A204.1 (cell line): ENCODE measurements around the gene TWIST2.

ENCODE experiments used
- FAIRE-seq: peaks from 2 replicates; lab custom pipeline; 2012; peaks lifted over from hg19 to GRCh38; lab: Jason Lieb, UNC

TWIST2 gene

DNA sequence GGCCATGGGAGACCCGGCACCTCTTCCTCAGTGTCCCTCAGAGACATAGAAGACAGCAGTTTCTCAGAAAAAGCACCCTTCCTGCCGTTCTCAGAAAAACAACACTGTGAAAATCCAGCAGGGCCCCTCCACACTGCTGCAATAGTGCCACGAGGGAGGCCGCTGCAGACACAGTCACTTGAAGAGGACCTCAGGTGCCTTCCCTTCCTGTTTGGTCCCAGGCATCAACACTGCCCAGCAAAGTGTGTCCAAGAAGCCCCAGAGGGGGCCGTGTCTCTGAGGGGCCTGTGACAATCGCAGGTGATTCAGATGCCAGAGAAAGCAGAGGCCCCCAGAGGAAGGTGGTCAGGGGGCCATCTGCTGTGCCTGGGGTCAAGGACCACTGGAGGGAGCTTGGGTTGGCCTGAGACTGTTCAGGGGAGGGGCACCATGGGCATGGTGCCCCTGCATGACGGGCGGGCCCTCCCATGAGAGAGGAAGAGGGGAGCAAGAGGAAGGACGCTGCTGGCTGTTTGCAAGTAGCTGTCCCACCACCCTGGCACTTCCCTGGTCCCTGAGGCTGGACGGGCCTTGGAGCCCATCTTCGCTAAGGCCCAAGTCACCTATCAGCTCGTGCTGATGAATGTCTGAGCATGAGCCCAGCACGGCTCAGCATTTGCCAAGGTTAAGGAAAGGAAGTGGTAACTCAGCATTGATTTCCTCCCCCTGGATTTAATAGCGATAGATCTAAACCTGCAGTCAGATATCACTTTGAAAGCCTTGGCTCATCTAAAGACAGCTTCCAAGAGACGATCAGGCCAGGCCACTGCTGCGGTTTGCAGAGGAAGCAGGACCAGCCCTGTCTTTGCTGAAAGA lies 9.1 kb downstream of the TWIST2 start:
- FAIRE-seq = no peak

DNA sequence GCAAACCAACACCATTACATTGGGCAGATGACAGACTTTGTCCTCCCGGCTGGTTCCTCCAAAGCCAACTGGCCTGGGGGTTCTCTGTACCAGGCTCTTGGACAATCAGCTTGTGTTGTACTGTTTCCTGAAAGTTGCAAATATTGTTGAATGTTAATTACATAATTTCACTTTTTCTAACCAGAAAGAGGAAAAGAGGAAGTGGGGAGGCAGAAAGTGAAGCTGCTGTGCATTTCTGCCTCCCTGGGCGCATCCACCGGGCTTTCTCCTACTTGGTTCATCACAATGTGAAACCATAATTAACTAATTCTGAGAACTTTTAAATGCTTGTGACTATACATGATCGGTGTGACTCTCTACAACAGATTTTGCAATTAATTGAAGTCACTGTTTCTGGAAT lies 10.1 kb downstream of the TWIST2 start:
- no peak for FAIRE-seq

DNA sequence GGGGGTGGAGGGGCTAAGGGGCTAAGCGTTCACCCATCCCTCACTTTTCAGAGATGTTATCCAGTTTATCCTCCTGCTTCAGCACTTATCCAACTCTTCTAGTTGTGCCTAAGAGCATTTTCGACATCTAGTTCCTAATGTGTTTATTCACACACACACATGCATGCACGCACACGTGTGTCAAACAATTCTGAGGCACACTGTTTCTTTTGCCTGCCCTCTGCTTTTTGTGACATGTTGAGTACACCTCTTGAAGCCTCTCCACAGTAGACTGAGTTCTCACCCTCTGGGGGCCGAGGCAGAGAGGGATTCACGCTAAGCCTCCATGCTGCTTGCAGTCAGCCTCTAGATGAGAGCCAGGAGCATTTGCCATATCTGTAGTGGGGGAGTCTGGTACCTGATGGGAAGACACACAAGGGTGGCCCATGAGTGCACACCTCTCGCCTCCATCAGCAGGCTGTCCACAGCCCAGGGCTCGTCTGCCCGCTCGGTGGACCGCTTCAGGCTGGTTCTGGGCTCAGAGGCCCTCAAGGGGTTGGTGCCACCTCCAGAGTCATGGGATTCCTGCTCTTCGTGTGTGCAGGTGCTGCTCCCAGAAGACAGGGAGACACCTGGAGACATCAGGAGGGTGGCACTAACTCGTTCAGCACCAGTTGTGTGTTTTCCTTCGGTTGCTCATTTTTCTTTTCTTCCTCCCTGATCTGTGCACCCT lies 11.9 kb downstream of the TWIST2 start:
- no peak for FAIRE-seq

DNA sequence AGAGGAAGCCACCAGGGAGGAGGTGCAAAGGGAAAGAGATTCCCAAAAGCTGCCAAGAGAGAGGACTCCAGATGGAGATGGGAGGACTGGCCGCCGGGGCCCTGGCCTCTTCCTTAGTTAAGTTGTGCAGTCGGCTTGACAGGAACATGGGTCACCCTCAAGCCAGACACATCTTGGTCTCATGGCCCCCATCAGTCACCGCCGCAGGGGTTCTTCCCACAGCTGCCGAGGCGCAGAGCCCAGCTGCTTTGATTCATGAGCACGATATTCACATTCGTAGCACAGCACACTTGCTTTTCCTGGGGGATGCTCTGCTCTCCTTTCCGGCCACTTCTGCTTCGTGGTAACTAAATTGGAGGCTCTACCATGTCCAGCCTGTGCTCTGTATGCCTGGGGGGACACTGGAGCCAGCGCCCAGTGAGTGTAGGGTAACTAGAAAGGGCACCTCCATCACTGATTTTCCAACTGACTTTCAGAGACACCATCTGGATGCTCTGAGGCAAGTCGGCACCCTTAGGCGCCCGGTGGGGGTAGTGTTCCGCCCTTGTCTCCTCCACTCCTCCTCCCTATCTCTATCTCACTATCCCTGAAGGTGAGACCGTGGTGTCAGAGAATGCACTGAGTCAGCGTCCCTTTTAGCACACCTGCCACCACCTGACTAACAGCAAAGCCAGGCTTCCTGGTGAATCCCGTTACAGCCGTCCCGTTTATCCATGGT lies 13.3 kb downstream of the TWIST2 start:
- no peak for FAIRE-seq

DNA sequence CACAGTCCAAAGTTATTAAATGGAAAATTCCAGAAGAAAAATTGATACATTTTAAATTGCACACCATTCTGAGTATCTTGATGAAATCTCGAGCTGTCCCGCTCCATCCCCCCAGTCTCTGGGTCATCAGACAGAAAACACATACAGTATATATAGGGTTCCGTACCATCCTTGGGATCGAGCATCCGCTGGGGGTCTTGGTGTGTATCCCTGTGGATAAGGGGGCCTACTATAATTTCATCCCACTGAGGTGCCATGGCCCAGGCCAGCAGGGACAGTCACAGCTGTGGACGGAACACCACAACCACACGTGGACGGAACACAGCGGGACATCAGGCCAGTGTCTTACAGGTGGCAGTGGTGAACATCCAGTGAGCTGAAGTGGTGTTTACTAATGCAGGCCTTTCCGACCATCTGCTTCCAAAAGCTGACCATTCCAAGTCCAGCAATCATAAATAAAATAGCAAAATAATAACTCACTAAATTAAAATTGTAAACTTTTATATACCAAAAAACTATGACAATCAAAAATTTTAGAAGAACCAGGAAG lies 14.0 kb downstream of the TWIST2 start:
- FAIRE-seq = no peak

DNA sequence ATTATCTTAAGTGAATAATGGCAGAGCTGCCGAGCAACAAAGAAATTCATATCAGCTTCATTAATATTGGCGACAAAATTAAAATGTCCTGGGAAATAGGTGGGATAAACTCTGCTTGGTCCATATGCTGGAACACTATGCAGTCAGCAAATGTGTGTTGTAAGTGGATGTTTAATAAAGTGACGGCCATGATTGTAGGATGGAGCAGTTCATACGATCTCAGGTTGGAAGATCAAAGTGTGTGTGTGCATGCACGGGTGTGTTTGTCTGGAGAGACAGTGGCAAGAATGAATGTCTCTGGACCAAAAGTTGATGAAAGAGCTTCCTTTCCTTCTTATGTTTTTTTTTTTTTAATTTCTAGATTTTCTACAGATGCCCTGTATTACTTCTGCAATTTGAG lies 14.8 kb downstream of the TWIST2 start:
- no peak for FAIRE-seq

DNA sequence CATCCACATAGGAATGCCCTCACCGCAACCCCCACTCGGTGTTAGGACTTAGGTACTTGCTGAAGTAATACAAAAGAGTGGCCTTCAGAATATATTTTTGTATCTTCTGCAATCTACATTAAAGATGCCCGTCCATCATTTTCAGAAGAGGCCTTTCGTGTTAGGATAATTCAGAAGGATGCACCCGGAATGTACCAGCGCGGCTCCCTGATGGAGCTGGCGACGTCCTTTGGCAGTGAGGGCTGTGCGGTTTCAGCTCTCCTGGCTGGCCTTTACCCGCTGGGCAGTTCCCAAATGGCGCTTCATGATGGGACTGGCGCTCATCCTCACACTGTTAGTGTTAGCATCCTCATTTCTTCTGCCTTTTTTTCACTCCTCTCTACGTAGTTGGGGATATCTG lies 15.3 kb downstream of the TWIST2 start:
- FAIRE-seq = no peak

DNA sequence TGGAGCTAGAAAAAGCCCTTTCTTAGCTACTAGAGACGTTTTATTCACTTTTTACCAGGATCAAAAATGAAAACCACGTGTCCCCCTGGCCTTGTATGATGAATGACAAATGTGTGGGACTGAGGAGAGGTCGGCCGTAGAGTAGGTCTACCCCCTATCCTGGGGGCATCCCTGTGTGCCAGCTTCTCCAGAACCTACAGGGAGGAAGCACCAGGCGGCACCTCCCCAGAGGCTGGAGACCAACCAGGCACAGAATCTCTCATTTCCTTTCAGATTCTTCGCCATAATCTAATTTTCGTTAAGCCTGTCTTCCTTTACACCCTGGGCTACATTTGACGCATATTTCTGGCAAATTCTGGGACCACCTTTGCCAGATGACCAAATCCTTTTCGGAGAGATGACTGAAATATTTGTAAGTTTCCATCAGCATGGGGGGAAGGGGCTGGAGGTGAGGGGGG lies 15.9 kb downstream of the TWIST2 start:
- no peak for FAIRE-seq

DNA sequence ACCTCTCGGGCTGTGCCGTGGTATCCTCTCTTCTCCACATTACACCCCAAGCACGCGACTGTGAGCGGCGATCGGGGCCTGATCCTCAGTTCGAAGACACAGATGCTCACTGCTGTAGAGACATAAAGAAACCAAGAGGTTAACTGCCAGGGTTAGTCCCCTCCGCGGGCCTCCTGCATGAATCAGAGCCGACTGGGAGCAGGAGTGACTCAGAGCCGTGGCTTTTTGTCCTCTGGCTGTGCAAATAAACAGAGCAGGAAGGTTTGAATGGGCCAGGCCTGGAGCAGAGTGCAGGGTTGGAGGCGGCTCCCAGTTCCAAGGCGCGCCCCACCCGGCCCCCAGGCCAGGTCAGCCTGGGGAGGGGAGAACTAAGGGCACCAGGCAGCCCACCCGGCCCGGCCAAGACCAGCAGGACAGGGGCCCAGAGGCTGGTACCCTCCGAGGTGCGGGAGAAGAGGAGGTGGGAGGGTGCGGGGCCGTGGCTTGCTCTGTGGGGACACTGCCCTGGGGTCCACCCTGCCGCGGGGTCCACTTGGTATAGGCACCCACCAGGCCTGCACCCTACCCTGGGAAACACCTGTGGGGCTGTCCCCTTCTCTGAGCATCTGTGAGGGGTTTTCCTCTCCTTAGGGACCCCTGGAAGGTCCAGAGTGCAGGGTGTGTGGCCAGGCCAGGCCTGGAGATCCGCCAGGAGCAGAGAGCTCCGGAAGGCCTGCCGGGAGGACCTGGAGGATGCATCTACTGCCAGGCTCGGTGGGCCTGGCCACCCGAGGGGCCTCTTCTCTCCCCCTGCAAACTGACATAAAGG lies 16.5 kb downstream of the TWIST2 start:
- FAIRE-seq = peak; percentile 44

DNA sequence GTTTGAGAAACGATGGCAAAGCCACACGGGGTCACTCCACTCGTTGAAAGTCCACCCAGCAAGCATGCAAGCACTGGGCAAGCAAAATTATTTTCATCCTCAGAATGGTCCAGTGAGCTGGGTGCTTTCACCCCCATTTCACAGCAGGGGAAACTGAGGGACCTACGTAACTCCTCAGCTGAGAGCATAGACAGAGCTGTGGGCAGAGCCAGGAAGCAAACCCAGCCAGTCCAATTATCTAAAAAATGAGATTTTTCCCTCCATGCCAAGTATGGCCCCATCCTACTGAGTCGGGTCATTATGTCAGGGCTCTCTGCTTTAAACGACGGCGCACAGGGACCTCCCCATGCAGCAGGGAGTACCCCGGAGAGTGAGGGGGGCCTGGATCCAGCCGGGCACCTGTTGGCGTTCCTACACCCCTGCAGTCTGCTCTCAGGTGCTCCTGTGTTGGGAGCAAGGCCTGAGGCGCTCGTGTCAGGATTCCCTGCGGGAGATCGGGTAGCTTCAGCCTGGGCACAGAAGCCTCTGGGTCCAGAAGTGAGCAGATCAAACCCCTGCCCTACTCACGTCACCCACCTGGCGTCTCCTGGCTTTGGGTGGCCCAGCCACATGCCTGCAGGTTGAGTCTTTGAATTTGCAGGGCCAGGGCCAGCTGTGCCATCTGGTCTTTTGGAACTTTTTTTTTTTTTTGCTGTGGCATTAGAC lies 17.3 kb downstream of the TWIST2 start:
- no peak for FAIRE-seq

DNA sequence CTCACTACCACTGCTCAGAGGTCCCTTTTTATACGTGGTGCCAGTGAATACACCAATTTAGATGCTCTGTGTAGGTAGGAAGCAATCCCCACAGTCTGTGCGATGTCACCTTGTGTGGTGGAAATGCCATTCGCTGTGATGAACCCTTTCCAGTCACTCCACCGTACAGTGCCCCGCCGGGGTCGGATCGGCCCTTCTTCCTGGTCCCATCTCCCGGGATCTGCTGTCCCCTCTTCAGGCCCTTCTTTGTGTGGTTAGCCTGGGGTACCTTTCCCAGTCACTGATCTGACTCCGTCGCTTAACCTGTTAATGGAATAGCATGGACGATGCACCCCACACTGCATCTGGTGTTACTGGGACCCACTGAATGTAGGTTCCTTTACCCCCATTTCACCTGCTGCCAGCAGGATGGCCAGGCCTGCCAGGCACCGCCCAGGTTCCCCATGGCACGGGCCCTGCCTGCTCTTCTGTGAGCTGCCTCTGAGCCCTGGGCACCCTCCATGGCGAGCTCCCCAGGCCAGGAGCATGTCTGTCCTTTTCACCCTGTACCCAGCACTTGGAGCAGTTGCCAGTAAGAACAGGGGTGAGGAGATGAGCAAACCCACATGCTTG lies 18.0 kb downstream of the TWIST2 start:
- FAIRE-seq = no peak

DNA sequence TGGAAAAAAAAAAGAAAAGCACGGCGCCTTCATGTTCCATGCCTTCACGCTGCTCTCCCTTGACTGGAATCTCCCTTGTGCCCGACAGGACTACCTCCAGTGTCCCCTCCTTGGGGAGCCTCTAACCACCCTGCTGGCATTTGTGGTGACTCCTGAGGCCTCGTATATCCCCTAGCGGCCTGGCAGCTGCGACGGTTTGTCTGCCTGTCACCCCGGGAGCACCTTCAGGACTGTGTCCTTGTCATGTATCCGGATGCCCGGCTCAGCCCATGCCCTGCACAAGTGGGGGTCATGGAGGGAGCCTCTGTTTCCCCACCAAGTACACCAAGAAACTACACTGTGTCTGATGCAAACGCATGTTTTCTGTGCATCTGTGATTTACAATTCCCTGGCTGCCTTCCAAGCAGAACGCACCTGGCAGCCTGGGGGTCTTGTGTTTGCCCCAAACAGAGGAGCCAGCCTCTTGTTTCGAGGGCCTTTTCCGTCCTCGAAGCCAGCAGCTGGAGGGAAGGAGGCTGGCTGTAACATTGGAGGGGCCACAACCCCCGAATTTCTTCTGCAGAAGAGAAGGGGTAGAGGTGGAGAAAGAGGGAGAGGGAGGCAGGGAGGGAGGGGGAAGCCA lies 18.9 kb downstream of the TWIST2 start:
- FAIRE-seq = no peak

DNA sequence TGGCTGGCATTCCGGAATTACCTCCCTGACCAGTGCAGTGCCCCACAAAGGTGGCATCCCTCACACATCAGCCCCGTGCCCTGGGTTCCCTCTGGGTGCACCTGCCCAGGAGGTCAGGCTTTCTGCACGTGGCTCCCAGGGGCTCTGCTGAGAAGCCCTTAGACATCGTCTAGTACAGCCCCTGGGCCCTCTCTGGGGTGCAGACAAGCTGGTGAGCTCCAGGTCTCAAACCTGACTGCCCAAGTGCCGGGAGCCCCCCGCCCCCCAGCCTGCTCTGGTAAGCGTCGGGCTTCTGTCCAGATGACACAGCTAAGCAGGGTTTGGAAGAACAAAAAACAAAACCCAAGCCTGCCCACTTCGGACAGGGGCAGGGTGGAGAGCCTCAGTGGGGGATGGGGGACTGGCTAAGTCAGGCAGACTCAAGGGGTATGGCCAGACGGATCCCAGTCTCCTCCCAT lies 20.2 kb downstream of the TWIST2 start:
- FAIRE-seq = no peak

DNA sequence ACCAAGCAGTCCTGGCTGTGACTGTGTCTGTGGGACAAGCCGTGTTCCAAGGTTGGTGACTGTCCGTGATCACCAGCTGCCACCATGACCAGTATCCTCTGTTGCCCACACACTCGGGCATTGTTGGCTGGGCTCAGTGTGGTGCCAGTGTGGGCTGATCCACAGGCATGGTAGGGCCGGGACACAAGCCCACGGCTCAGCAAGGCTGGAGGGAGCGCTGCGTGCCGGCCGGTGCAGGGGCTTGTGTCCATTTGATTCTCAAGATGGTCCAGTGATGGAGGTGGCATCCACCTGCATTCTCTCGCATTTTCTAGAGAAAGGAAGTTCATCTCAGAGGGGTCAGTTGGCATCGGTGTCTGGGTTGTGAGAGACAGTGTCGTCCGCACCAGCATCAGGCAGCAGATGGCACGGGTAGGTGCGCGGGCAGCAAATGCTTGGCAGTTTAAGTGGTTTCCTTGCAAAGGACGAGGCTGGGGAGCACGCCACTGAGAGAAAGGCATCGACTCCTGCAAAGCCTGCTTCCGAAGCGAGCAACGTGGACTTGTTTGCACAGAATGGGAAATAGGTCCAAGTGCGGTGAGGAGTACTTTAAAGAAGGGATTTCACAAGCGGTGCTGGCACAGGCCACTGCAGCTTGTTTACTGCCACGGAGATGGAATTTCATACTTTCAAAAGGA lies 20.9 kb downstream of the TWIST2 start:
- no peak for FAIRE-seq

DNA sequence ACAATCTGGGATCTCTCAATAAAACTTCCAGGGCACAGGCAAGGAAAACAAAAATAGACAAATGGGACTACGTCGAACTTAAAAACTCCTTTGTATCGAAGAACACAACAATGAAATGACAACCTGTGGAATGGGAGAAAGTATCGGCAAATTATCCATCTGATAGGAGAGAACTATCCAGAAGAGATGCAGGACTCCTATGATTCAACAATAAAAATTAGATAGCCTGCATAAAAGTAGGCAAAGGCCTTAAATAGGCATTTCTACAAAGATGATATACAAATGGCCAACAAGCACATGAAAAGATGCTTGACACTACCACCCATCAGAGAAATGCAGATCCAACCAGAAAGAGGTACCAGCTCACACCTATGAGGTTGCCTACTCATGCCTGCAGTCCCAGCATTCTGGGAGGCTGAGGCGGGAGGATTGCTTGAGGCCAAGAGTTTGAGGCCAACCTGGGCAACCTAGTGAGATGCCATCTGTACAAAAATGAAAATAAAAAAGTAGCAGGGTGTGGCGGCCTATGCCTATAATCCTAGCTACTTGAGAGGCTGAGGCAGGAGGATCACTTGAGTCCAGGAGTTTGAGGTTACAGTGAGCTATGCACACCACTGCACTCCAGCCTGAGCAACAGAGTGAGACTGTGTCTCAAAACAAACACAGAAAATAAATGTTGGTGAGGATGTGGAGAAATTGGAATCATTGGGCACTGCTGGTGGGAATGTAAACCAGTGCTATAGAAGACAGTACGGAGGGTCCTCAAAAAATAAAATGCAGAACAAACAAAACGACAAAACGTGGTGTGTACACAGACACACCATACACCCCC lies 21.6 kb downstream of the TWIST2 start:
- FAIRE-seq = no peak

DNA sequence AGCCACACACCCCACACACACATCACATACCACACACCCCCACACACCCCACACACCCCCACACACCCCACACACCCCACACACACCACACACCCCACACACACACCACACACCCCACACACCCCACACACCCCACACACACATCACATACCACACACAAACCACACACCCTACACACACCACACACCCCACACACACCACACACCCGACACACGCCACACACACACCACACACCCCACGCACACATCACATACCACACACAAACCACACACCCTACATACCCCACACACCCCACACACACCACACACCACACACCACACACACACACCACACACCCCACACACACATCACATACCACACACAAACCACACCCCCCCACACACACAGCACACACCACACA lies 22.4 kb downstream of the TWIST2 start:
- FAIRE-seq = no peak

DNA sequence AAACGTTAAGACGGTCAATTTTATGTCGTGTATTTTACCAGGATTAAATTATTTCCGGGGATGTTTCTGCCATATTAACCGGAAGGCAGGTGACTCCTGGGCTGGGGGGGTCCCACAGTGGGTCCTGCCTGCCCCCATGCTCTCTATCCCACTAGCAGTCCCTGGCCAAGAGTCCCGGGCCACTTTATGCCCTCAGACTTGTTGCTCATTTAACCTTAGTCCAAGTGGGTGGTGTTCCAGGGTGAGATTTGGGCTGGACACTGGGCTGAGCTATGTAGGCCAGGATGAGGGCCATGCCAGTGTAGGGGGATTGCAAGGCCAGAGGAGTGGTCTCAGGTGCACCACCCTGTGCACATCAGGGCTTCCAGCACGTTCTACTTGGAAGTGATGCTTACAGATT lies 24.1 kb downstream of the TWIST2 start:
- FAIRE-seq = no peak

DNA sequence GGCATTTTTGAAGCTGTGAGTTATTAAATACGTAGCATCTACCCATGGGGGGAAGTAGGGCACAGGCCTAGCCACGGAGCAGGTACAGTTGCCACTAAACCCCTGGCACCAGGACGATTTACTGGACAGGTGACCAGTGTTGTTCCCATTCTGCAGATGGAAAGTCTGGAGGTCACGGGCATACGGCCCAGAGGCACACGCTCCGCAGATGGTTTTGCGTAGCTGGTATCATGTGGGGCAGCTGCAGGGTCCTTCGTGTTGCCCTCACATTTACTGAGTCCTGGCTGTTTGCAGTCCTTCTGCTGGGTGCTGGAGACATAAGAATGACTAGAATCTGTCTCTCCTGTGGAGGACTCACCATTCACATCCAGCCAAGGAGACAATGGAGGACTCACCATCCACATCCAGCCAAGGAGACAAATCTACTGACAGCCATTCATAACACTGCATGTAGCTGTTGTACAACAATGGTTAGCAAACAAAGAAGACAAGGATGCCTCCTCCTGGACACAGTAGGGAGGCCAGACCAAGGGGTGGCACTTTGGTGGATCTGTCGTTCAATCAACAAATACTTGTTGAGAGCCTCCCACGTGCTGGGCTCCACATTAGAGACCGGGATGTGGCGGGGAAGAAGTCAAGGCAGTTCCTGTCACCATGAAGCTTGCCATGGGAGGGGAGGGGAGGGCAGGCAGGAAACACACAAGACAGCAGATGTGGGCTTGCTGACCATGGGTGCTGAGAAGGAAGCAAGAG lies 24.9 kb downstream of the TWIST2 start:
- no peak for FAIRE-seq
